GM04504 (cell line): Measurements from ENCODE around the gene KRTAP6-1.

ENCODE experiments used
- DNase-seq: peaks from one replicate; pipeline ENCODE4 v3.0.0-alpha.2; 2012; ENCODE audit warnings: low read depth

KRTAP6-1 gene

GRCh38 chr21:30577766-30578165, 36.0 kb downstream of the KRTAP6-1 start:
- DNase-seq = no peak

- no peak for DNase-seq
Observed at GRCh38 chr21:30567617-30568016, 46.1 kb downstream of the KRTAP6-1 start.

GRCh38 chr21:30563630-30564029, 50.1 kb downstream of the KRTAP6-1 start:
- DNase-seq = no peak
